A549 (cell line): ENCODE results near the gene CBY2.

Experiments used
- BHLHE40 ChIP-seq: IDR thresholded peaks from 2 replicates; pipeline ENCODE4 v1.6.1; 2012; ENCODE audit warnings: low read depth, low read length, inconsistent platforms
- CEBPB ChIP-seq, 2 experiments: fragments of >200 bp in 1 of 2; sonication (Bioruptor Twin) in 1 of 2; formaldehyde crosslinking in 1 of 2; IDR thresholded peaks; 2 replicates each; pipeline ENCODE4 v1.6.1; 2012 to 2016
- EP300 ChIP-seq, 2 experiments: fragments of >200 bp; sonication (Bioruptor Twin); formaldehyde crosslinking; IDR thresholded peaks; 2 replicates in 1 of 2; 3 replicates in 1 of 2; pipeline ENCODE4 v1.6.1; 2016 to 2017
- GATA3 ChIP-seq: IDR thresholded peaks from 2 replicates; pipeline ENCODE4 v1.6.1; 2012; ENCODE audit warnings: borderline replicate concordance
- POLR2A ChIP-seq: IDR thresholded peaks from 2 replicates; pipeline ENCODE4 v1.6.1; 2012; ENCODE audit warnings: mild to moderate bottlenecking, low read length
- RAD21 ChIP-seq, 2 experiments: fragments of >200 bp in 1 of 2; sonication (Bioruptor Twin) in 1 of 2; formaldehyde crosslinking in 1 of 2; IDR thresholded peaks in 1 of 2; conservative IDR thresholded peaks in 1 of 2; 2 replicates in 1 of 2; 3 replicates in 1 of 2; pipeline ENCODE4 v1.6.1; 2012 to 2018; ENCODE audit warnings: inconsistent platforms in 1 of 2
- ZFP36 ChIP-seq: fragments of 450-650 bp; IDR thresholded peaks from 2 replicates; pipeline ENCODE4 v1.6.1; 2014; ENCODE audit warnings: borderline replicate concordance; ENCODE audit not compliant: partially characterized antibody
- TF ChIP-seq, protein P1 (sequence below): fragments of >200 bp; sonication (Bioruptor Twin); formaldehyde crosslinking; IDR thresholded peaks from 3 replicates; pipeline ENCODE4 v1.5.1; 2016
- TF ChIP-seq, protein P2 (sequence below): fragments of 200-600 bp; sonication (generic); IDR thresholded peaks from 2 replicates; pipeline ENCODE4 v1.6.1; 2016; ENCODE audit warnings: antibody characterized with exemption, mild to moderate bottlenecking, moderate library complexity
- TF ChIP-seq, protein P3 (sequence below): fragments of 250-450 bp; sonication (Bioruptor Pico); IDR thresholded peaks from 2 replicates; pipeline ENCODE4 v1.5.0; 2021; ENCODE audit warnings: mild to moderate bottlenecking, moderate library complexity, borderline replicate concordance

DNA sequence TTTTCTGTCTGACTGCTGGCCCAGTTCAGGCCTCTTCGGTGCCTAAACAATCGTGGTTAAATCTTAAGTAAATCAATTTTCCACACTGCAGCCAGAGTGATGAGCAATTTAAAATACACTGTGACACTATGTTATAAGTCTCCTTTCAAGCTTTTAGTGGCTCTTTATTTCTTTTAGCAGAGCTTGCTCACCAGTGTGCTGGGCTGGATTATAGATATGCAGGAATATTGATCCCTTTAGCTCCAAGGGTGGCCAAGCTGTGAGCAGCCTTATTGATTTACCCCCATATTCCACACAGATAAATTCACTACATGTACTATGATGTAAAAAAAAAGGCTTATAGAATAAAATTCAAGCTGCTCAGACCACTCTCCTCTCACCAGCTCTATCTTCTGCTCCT is 21.7 kb downstream of the CBY2 start:
- no peak for TF ChIP-seq EP300 (IDR thresholded peaks at IDR 0.05)
- TF ChIP-seq, protein P1, sequence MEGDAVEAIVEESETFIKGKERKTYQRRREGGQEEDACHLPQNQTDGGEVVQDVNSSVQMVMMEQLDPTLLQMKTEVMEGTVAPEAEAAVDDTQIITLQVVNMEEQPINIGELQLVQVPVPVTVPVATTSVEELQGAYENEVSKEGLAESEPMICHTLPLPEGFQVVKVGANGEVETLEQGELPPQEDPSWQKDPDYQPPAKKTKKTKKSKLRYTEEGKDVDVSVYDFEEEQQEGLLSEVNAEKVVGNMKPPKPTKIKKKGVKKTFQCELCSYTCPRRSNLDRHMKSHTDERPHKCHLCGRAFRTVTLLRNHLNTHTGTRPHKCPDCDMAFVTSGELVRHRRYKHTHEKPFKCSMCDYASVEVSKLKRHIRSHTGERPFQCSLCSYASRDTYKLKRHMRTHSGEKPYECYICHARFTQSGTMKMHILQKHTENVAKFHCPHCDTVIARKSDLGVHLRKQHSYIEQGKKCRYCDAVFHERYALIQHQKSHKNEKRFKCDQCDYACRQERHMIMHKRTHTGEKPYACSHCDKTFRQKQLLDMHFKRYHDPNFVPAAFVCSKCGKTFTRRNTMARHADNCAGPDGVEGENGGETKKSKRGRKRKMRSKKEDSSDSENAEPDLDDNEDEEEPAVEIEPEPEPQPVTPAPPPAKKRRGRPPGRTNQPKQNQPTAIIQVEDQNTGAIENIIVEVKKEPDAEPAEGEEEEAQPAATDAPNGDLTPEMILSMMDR = no peak
- TF ChIP-seq, protein P2, sequence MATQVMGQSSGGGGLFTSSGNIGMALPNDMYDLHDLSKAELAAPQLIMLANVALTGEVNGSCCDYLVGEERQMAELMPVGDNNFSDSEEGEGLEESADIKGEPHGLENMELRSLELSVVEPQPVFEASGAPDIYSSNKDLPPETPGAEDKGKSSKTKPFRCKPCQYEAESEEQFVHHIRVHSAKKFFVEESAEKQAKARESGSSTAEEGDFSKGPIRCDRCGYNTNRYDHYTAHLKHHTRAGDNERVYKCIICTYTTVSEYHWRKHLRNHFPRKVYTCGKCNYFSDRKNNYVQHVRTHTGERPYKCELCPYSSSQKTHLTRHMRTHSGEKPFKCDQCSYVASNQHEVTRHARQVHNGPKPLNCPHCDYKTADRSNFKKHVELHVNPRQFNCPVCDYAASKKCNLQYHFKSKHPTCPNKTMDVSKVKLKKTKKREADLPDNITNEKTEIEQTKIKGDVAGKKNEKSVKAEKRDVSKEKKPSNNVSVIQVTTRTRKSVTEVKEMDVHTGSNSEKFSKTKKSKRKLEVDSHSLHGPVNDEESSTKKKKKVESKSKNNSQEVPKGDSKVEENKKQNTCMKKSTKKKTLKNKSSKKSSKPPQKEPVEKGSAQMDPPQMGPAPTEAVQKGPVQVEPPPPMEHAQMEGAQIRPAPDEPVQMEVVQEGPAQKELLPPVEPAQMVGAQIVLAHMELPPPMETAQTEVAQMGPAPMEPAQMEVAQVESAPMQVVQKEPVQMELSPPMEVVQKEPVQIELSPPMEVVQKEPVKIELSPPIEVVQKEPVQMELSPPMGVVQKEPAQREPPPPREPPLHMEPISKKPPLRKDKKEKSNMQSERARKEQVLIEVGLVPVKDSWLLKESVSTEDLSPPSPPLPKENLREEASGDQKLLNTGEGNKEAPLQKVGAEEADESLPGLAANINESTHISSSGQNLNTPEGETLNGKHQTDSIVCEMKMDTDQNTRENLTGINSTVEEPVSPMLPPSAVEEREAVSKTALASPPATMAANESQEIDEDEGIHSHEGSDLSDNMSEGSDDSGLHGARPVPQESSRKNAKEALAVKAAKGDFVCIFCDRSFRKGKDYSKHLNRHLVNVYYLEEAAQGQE = no peak
- TF ChIP-seq RAD21 (conservative IDR thresholded peaks at IDR 0.05 in 1 of 2, IDR thresholded peaks at IDR 0.05 in 1 of 2) = no peak
- TF ChIP-seq POLR2A = no peak
- TF ChIP-seq, protein P3, sequence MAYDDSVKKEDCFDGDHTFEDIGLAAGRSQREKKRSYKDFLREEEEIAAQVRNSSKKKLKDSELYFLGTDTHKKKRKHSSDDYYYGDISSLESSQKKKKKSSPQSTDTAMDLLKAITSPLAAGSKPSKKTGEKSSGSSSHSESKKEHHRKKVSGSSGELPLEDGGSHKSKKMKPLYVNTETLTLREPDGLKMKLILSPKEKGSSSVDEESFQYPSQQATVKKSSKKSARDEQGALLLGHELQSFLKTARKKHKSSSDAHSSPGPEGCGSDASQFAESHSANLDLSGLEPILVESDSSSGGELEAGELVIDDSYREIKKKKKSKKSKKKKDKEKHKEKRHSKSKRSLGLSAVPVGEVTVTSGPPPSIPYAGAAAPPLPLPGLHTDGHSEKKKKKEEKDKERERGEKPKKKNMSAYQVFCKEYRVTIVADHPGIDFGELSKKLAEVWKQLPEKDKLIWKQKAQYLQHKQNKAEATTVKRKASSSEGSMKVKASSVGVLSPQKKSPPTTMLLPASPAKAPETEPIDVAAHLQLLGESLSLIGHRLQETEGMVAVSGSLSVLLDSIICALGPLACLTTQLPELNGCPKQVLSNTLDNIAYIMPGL (CRISPR knock-in tag) = no peak
- TF ChIP-seq GATA3 = no peak
- TF ChIP-seq ZFP36 = no peak
- TF ChIP-seq CEBPB (IDR thresholded peaks at IDR 0.05) = no peak
- TF ChIP-seq BHLHE40 = no peak
